ENCODE data around the gene PNPLA7.
"Not testable (repeated sequence)": the region's sequence is repeated elsewhere in the genome, so short reads cannot be mapped to it uniquely, and the experiment has no call there.

Gene PNPLA7

DNA sequence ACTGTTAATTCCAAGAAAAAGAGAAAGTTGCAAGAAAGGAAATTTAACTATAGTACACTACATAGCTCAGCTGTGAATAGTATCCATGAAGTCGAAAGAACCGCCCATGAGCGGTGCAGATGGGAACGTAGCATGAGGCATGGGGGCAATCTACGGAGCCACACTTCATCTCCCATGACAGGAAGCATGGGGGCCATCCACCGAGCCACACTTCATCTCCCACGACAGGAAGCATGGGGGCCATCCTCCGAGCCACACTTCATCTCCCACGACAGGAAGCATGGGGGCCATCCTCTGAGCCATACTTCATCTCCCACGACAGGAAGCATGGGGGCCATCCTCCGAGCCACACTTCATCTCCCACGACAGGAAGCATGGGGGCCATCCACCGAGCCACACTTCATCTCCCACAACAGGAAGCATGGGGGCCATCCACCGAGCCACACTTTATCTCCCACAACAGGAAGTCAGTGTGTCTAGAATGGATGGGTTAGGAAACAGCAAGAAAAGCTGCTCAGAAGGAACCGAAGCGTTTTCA, 13.5 kb downstream of the PNPLA7 start:
- not testable (repeated sequence) for DNase-seq

DNA sequence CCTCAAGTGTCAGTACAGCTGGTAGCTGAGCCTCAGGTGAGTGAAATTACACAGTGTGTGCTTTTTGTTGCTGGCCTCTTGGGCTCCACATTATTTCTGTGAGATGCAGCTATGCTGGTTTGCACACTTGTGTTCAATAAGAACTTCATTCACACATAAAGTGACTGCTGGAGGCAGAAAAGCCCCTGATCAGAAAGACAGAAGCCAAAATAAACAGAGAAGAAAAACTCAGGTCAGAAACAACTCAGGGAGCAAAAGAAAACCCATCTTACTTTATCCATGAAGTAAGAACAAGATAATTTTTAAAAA, 15.1 kb downstream of the PNPLA7 start:
- DNase-seq: no peak

DNA sequence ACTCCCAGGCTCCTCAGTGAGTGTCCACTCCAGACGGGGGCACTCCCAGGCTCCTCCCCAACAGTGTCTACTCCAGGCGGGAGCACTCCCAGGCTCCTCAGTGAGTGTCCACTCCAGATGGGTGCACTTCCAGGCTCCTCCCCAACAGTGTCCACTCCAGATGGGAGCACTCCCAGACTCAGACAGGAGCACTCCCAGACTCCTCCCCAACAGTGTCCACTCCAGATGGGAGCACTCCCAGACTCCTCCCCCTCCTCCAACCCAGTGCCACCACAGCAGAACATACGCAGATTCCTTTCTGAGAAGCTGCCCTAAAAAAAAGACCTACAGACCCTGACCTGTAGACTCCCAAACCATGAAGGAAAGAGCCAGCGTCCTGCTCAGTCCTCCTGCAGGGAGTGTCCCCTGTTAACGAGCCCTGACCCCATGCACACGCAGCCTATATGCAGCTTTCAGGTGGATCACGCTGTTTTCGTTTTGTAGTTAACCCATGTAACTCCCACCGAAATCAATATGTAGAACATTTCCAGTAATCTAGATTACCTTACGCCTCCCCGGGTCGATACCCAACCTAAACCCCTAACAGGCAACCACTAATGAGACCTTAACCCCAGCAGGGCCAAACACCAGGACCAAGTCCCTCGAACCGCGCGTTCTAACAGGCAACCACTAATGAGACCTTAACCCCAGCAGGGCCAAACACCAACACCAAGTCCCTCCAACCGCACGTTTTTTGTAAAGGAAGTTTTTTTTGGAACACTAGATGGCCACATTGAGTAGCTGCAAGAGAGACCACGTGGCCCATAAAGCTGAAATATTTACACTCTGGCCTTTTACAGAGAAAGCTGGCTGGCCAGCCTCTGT, 15.7 kb downstream of the PNPLA7 start:
- DNase-seq: no peak

DNA sequence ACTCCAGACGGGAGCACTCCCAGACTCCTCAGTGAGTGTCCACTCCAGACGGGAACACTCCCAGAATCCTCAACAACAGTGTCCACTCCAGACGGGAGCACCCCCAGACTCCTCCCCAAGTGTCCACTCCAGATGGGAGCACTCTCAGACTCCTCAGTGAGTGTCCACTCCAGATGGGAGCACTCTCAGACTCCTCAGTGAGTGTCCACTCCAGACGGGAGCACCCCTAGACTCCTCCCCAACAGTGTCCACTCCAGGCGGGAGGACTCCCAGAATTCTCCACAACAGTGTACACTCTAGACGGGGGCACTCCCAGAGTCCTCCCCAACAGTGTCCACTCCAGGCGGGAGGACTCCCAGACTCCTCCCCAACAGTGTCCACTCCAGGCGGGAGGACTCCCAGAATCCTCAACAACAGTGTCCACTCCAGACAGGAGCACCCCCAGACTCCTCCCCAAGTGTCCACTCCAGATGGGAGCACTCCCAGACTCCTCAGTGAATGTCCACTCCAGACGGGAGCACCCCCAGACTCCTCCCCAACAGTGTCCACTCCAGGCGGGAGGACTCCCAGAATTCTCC, 17.2 kb downstream of the PNPLA7 start:
- DNase-seq: not testable (repeated sequence)

DNA sequence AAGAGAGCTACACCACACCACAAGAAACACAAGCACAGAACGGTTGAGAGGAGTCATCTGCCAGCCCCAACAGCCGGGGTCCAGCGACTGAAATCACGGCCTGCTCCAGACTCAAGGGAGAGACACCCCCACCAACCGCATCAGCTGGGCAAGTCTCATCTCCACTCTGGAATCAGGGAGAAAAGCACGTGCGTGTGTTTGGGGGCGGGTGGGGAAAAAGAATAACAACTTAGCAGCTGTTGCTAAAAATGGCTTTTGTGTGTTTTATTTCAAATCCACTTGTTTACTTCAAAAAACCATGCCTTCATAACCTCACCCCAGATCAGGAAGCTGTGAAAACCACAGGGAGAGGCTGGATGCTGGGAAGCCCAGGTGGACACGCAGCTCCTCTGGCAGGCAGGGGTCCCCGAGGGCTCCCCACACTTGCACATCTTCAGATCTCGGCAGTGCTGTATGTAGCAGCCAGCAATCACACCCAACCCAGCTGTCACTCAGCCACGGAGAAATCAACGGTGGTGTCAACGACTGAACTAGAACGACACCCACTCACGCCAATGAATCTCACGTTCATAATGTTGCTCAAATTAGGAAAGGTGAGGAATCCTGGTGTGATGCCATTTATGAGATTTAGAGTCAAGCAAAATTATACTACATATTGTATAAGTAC, 19.0 kb downstream of the PNPLA7 start:
- no peak for DNase-seq

DNA sequence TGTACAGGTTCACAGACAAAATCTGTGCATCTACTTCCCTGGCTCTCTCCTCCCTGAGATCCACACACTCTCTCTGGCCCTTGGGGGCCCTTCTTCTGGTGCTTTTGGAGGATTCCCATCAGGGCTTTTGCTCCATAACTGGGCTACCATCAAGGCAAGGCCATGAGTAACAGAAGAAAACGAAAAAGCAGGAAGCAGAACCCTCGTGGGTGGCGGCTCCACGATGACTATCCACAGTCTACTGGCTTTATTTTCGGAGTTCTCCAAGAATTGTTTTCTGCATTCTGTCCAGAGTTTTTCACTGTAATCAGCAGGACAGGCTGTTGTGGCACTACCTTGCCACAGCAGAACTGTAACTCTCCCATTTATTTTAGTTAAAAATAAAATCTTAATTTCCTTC, 19.9 kb downstream of the PNPLA7 start:
- no peak for DNase-seq

DNA sequence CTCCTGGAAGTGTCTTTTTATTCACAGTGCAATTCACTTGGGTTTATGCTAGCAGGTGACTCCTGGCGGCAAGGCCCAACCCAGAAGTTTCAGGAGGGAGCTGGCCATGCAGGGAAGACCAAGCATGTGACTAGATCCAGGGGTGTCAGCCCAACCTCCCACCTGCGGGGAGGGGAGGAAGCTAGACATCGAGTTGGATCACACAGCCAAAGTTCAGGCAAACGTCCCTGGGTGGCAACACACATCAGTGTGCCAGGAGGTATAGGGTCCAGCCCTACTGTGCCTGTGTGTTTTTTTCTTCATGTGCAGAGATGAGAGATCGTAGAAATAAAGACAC, 25.3 kb downstream of the PNPLA7 start:
- no peak for DNase-seq

DNA sequence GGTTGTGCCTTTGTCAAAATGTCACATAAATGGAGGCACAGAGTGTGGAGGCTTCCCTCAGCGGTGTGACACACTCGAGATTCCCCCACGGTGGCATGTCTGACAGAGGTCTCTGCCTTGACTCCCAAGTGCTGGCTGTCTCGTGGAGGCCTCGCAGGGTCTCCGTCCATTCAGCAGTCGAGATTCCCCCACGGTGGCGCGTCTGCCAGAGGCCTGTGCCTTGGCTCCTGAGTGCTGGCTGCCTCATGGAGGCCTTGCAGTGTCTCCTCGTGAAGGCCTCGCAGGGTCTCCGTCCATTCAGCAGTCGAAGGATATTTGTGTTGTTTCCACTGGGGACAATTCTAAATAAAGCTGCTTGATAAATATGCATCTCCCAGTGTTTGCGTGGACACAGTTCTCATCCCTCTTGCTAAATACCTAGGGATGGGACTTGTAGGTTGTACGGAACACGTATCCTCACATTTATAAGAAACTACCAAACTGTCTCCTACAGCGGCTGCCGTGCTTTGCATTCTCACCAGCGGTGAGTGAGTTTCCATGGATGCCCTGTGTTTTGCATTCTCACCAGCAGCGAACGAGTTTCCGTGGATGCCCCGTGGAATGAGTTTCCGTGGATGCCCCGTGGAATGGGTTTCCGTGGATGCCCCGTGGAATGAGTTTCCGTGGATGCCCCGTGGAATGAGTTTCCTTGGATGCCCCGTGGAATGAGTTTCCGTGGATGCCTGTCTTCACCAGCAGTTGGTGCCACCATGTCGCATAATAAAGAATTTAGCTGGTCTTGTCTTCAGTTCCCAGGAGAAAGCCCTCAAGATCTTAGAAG, 25.8 kb downstream of the PNPLA7 start:
- DNase-seq: no peak

DNA sequence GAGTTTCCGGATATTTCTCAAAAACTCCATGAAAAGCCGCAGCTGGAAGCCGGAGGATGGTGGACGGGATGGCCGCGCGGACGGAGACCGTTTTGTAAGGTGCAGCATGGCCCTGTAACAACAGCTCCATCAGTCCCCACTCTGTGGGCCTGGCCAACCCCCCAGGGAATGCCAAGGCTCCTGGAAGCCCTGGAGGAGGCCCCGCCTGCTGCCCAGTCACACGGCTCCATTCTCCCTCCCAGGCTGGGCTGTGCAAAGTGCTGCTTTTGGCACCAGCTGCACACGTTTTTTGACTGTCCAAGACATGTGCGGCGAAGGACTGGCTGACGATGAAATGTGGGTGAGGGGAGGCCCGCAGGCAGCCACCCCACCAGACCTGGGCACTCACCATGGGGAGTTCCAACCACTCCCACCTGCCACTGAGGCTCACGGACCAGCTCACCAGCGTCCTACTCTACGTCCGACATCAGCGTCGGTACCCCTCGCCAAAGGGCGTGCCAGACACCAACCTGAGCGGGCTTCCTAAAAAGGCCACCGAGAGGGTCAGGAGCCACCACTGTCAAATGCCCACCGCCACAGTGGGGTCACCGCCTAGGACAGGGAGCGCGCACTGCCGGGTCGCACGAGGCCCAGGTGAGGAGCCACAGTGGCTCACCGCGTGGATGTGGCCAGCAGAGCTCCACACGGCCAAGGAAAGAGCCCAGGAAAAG, 27.3 kb downstream of the PNPLA7 start:
- no peak for DNase-seq

DNA sequence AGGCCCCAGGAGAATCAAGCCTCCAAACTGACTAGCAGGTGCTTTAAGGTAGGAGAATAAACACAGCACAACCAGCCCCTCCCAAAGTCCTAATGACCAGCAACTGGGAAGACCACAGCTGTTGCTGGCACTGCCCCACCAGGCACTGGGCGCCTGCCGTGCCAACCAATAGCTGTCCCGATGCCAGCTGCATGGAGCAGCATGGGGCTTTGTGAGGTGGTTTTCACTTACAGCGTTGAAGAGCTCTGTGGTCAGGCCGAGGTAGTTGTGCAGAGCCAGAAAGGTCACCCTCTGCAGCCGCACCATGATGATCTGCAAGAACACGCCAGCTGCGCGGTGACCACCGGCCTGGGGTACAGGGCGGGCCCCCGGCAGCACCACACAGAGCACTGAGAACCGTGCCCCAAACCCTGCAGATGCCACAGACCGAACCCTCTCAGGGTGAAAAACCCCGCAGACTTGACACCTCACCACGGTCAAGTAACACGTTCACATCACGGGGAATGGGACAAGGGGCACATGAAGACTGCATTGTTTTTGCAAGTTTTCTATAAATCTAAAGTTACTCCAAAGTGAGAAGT, 28.7 kb downstream of the PNPLA7 start:
- no peak for DNase-seq

DNA sequence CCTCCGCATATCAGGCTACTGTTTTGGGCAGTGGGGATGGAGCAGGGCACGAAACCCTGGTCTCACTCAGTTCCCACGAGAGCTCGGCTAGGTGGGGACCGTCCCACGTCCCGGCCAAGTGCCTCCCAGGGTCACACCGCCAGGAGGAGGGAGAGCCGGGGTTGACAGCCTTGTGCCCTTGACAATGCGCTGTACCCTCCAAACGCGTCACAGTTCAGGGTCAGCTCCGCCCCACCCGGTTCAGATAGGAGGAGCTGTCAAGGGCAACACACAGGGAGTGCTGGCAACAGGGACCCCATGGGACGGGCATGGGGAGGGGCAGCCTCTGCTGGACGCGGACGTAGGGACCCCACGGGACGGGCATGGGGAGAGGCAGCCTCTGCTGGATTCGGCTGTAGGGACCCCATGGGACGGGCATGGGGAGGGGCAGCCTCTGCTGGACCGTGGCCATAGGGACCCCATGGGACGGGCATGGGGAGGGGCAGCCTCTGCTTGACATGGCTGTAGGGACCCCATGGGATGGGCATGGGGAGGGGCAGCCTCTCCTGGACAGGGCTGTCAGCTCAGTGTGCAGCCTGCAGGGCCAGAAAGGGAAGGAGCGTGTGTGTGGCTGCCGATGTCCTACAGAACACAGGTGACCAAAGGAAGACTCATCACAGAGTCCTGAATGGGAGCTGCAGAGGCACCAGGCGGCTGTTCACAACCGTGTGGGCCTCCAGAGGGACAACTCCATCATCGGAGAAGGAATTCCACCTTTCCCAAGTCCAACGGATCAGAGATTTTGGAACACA, 29.4 kb downstream of the PNPLA7 start:
- DNase-seq: no peak

DNA sequence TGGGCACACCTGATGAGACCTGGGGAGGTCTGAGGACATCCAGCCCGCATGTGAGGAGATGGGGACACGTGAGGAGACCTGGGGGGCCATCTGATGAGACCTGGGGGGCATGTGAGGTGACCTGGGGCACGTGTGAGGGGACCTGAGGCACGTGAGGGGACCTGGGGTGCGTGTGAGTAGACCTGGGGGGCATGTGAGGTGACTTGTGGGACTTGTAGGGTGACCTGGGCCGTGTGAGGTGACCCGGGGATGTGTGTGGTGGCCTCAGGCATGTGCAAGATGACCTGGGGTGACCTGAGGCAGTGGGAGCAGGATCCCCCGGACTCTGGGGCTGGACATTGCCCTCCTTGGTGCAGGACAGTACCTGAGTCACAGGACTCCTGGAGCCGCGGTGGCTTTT, 30.6 kb downstream of the PNPLA7 start:
- DNase-seq: no peak

DNA sequence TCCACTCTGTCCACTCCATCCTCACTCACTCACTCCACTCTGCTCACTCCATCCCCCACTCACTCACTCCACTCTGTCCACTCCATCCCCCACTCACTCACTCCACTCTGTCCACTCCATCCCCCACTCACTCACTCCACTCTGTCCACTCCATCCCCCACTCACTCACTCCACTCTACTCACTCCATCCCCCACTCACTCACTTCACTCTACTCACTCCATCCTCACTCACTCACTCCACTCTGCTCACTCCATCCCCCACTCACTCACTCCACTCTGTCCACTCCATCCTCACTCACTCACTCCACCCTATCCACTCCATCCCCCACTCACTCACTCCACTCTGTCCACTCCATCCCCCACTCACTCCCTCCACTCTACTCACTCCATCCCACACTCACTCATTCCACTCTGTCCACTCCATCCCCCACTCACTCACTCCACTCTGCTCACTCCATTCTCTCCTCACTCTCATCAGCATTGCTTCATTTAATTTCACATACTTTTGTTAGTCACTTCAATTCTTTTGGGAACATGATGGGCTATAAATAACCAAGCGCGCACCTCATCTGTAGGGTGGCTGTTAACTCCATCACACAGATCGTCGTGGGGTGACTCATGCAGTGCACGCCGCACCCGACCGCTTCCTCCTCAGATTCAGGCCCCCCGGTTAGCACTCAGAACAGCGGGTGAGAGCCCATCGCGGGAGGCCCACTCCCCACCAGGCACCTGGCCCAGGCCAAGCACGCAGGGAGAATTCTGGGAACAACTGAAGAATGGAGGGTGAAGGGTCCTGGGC, 31.3 kb downstream of the PNPLA7 start:
- not testable (repeated sequence) for DNase-seq

DNA sequence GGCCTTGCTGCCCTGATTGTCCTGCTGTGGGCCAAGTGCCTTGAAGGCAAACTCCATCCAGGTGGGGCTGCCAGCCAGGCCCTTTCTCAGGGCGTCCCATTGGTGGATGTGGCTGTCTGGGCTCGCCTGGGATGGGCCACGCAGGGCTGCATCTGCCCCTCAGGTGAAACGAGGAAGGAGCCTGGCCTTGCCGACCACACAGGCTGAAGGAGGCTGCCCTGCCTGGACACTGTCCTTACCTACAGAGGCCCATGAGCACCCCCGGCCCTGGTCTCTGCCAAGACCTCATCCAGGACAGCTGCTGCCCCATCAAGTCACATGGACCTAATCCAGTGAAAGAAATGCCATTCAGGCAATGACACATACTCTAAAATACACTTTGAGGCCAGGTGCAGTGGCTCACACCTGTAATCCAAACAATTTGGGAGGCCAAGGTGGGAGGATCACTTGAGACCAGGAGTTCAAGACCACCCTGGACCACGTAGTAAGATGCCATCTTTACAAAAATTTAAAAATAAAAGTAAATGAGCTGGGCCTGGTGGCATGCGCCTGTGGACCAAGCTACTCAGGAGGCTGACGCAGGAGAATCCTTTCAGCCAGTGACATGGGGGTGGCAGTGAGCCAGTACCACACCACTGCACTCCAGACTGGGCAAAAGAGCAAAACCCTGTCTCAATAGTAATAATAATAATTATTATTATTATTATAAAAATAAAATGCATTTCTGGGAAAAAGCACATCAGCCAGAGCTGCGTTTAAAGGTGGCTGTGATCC, 33.9 kb downstream of the PNPLA7 start:
- DNase-seq: no peak

DNA sequence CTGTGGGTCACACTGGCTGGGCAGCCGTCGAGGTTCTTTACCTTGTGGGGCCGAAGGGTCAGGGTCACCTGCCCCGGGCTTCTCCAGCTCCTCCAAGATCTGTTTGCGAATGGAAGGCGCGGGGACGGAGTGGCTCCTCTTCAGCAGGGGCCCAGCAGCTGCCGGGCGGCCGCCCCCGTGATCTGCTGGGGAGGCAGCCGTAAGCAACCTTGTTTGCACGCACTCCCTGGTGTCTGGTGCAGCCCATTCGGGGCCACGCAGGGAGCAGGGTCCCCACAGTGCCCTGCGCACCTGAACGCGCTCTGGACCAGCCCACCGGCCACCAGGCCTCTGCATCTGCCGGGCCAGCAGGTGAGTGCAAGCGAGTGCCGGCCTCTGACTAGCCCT, 34.9 kb downstream of the PNPLA7 start:
- no peak for DNase-seq

DNA sequence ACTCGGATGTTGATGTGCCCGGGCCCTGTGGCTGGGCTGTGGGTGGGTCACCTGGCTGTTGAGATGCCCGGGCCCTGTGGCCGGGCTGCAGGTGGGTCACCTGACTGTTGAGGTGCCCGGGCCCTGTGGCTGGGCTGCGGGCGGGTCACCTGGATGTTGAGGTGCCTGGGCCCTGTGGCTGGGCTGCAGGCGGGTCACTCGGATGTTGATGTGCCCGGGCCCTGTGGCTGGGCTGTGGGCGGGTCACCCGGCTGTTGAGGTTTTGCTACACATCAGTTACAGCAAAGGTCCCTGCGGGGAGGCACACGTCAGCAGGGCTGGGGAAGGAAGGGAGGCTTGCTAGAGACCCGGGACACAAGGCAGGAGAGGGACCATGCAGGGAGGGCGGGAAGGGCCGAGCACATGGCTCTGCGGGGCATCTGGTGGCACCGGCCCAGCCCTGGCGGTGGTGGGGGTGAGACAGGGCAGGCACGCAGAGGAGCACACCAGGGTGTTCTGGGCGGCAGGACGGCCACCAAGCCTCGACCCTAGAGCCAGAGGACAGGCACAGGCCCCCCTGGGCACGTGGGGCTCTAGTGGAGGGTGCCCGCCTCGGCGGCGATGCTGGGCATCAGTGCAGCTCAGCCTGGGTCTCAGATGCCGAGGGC, 35.4 kb downstream of the PNPLA7 start:
- no peak for DNase-seq

DNA sequence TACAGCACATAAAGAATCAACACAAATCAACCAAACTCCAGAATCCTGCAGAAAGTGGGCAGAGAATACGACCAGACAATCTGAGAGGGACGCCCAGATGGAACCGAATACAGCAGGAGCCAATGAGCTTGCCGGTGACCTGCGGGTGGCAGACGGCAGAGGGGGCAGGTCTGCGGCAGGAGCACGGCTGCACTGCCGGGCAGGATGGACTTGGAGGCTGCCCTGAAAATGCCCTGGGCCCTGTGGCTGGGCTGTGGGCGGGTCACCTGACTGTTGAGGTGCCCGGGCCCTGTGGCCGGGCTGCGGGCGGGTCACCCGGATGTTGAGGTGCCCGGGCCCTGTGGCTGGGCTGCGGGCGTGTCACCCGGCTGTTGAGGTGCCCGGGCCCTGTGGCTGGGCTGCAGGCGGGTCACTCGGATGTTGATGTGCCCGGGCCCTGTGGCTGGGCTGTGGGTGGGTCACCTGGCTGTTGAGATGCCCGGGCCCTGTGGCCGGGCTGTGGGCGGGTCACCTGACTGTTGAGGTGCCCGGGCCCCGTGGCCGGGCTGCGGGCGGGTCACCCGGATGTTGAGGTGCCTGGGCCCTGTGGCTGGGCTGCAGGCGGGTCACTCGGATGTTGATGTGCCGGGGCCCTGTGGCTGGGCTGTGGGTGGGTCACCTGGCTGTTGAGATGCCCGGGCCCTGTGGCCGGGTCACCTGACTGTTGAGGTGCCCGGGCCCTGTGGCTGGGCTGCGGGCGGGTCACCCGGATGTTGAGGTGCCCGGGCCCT, 36.2 kb downstream of the PNPLA7 start:
- not testable (repeated sequence) for DNase-seq

DNA sequence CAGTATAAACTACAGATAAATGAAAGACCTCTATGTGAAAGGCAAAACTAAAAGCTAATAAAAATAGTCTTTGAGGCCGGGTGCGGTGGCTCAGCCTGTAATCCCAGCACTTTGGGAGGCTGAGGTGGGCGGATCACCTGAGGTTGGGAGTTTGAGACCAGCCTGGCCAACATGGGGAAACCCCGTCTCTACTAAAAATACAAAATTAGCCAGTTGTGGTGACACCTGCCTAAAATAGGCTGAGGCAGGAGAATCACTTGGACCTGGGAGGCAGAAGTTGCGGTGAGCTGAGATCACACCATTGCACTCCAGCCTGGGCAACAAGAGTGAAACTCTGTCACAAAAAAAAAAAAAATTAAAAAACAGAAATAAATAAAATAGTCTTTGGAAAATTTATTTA, 37.1 kb downstream of the PNPLA7 start:
- not testable (repeated sequence) for DNase-seq
